AG04449 (cell line): Measurements from ENCODE around the gene RHOV.

Source experiments
- CTCF ChIA-PET: fragments of 350-600 bp; formaldehyde crosslinking; extraction: SDS; loops from one replicate; lab custom pipeline; 2021; ENCODE audit warnings: antibody characterized with exemption; lab: Yijun Ruan, JAX
- POLR2A ChIA-PET: fragments of 400-600, 350-600 bp; formaldehyde crosslinking; extraction: SDS; loops from one replicate; lab custom pipeline; 2020; ENCODE audit warnings: antibody characterized with exemption, inconsistent platforms; lab: Yijun Ruan, JAX
- DNase-seq: peaks from one replicate; pipeline ENCODE4 v3.0.0-alpha.2; 2010; ENCODE audit warnings: low read depth, low spot score
- H3K4me3 ChIP-seq: 2 replicates; pipeline ENCODE4 v1.5.1; 2011; ENCODE audit warnings: low read depth, mild to moderate bottlenecking, control low read depth, low read length
- TF ChIP-seq, protein P1 (sequence below): IDR thresholded peaks from one replicate; pipeline ENCODE4 v1.5.1; 2011; ENCODE audit warnings: mild to moderate bottlenecking, moderate library complexity, low read length, control low read depth, inconsistent platforms; ENCODE audit not compliant: insufficient read depth; ENCODE audit errors: missing control alignments

RHOV gene, protein sequence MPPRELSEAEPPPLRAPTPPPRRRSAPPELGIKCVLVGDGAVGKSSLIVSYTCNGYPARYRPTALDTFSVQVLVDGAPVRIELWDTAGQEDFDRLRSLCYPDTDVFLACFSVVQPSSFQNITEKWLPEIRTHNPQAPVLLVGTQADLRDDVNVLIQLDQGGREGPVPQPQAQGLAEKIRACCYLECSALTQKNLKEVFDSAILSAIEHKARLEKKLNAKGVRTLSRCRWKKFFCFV

DNA sequence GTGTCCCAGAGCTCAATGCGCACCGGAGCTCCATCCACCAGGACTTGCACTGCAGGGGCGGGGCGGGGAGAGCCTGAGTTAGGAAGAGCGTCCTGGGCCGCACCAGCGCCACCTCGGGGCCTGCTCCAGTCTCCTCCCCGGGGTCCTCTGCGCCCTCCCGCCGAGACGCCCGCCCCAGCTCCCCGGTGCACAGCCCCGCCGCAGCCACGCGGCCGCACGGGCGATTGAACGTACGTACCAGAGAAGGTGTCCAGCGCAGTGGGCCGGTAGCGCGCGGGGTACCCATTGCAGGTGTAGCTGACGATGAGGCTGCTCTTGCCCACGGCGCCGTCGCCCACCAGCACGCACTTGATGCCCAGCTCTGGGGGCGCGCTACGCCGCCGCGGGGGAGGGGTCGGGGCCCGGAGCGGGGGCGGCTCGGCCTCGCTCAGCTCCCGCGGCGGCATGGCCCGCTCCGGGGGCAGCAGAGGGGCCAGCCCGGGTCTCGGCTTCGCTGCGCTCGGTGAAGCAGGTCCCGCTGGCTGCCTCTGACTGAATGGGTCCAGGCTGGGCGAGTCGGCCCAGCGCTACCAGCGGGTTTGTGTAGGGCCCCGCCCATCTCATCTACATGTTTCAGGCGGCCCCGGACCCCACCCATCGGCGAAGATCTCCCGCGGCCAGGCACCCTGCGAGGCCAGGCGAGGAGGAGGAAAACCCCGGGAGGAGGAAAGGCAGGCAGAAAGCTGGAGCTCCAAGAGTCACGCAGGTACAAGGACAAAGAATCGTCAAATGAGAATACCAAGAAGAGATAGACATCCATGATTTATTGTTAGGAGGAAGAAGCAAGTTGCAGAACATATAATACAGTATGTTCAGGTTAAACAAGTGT is at the start of gene RHOV:
TSS of gene RHOV (minus strand) at position 541 of the 868 bp plus-strand sequence. CDS start at position 446, 95 bp downstream.
- TF ChIP-seq, protein P1, sequence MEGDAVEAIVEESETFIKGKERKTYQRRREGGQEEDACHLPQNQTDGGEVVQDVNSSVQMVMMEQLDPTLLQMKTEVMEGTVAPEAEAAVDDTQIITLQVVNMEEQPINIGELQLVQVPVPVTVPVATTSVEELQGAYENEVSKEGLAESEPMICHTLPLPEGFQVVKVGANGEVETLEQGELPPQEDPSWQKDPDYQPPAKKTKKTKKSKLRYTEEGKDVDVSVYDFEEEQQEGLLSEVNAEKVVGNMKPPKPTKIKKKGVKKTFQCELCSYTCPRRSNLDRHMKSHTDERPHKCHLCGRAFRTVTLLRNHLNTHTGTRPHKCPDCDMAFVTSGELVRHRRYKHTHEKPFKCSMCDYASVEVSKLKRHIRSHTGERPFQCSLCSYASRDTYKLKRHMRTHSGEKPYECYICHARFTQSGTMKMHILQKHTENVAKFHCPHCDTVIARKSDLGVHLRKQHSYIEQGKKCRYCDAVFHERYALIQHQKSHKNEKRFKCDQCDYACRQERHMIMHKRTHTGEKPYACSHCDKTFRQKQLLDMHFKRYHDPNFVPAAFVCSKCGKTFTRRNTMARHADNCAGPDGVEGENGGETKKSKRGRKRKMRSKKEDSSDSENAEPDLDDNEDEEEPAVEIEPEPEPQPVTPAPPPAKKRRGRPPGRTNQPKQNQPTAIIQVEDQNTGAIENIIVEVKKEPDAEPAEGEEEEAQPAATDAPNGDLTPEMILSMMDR, result peak; percentile 54
- CTCF ChIA-PET, result interaction anchor here (0.8 to 2.7 kb wide), 4 partner anchors 20 to 283 kb away, joined by 3 to 11 read pairs (median 3); partner anchors contain the start of gene VPS18
- no peak for DNase-seq
- H3K4me3 ChIP-seq, result peak within 1 kb of the TSS; percentile 54
- POLR2A ChIA-PET, result interaction anchor here (0.6 kb wide), 1 partner anchor 56 kb away, joined by 7 read pairs; no protein-coding TSS in a partner anchor

DNA sequence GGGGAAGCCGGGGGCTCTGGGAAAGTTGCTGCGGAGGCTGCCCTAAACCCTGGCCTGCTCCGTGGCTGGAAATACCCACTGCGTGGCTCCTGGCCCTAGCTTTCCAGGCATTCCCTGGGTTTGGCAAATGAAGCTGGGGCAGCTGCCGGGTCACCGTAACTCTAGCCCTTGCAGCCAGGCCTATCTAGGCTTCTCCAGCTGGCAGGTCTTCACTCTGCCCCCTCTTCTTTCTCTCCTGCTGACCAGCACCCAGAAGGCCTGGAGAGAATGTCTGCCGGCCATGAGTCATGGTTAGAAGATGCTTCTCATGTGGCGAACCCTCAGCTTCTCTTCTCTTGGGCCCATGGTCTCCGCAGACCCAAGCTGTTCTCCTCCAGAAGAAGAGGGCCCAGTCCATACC is 49.5 kb upstream of the RHOV start:
- TF ChIP-seq, protein P1, result no peak
- no peak for DNase-seq
- ChIA-PET POLR2A (no interaction called here), CTCF (interaction anchor here (0.8 to 11.6 kb wide), 6 partner anchors 13 to 261 kb away, joined by 3 to 109 read pairs (median 4); no protein-coding TSS in a partner anchor)
- no peak overlapping the region for H3K4me3 ChIP-seq

DNA sequence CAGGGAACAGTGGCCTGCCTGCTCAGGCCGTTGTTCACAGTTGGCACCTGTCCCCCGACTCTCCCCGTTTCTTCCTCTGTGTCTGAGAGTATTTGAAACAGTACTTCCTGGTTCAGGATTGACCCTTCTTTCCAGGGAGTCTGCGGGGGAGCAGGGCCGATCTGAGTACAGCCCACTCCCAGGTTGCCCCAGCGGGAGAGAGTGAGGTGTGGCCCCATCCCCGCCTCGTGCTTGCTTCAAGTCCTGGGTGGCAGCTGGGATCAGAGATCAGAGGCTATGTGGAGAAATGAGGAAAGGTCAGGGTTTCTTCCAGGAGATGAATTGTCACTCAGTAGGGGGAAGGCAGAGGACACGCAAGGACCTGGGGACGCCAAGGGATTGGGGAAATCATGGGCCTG is 48.6 kb upstream of the RHOV start:
- CTCF ChIA-PET, result interaction anchor here (0.8 to 11.6 kb wide), 4 partner anchors 16 to 262 kb away, joined by 3 to 109 read pairs (median 13); no protein-coding TSS in a partner anchor
- TF ChIP-seq, protein P1, result no peak
- DNase-seq, result no peak
- H3K4me3 ChIP-seq, result no peak overlapping the region
- POLR2A ChIA-PET, result no interaction called here

DNA sequence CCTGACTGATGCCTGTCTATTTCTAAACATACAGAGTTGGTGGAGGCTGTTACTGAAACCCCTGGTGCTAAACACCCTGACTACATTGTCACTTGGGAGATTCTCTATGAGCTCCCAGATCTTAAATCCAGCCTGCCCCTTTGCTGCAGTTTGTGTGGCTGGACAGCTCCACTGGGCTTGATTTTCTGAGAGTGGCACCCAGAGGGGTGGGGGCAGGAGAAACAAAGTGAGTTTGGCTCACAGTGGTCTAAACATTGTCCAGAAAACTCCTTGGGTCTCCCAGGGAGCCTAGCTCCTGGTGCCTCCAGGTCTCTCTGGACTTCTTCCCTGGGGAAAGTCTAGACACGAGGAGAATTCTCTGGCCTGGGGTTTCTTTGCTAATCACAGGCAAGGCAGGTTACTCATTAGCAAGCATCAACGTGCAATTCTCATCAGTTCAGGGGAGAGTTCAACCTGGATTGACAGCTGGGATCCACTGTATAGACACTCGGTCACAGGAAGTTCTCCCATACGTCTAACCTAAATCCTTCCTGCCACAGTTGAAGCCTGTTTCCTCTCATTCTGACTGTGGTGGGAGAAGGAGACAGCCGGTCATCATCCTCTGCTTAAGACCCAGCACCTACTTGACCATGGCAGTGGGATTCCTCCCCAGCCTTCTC is 48.0 kb upstream of the RHOV start:
- ChIA-PET CTCF (interaction anchor here (0.9 to 11.6 kb wide), 3 partner anchors 16 to 65 kb away, joined by 3 to 109 read pairs (median 23); no protein-coding TSS in a partner anchor), POLR2A (no interaction called here)
- TF ChIP-seq, protein P1, result no peak
- no peak overlapping the region for H3K4me3 ChIP-seq
- DNase-seq, result no peak

DNA sequence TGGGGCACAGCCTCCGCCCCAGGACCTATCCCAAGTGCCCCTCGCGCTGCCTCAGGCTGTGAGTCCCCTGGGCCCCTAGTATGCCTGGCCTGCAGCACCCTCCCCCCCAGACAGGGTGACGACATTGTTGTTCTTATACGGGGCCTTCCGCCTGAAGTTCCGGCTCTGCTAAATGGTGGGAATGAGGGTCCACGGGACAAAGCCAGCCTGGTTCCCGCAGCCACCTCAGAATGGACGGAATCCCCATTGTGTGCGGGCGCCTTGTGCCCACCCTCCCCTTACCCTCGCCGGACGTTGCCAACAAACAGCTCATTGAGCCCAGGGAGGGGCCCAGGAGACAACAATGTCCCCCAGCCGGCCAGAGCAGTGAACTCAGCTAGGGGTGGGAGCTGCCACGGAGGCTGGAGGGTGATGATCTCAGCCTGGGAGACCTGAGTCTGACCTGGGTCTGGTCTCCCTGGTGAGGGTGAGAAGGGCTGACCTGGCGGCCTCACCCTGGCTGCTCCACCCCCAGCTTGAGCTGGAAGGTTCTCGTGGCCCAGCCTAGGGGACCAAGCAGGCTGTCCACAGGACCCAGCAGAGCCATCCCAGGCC is 44.9 kb upstream of the RHOV start:
- ChIA-PET POLR2A (no interaction called here), CTCF (interaction anchor here (0.6 to 6.6 kb wide), 3 partner anchors 9 to 23 kb away, joined by 3 to 57 read pairs (median 23); no protein-coding TSS in a partner anchor)
- H3K4me3 ChIP-seq, result no peak overlapping the region
- TF ChIP-seq, protein P1, result no peak
- no peak for DNase-seq
